GM21367 (cell line): Measurements from ENCODE around the gene GASK1A.
"Not testable (repeated sequence)": the region's sequence is repeated elsewhere in the genome, so short reads cannot be mapped to it uniquely, and the experiment has no call there.

Experiments
- ATAC-seq: cut with Tn5 transposase; IDR thresholded peaks from one replicate; pipeline ENCODE4 v1.9.1; 2021; ENCODE audit not compliant: unreplicated experiment

GASK1A gene

DNA sequence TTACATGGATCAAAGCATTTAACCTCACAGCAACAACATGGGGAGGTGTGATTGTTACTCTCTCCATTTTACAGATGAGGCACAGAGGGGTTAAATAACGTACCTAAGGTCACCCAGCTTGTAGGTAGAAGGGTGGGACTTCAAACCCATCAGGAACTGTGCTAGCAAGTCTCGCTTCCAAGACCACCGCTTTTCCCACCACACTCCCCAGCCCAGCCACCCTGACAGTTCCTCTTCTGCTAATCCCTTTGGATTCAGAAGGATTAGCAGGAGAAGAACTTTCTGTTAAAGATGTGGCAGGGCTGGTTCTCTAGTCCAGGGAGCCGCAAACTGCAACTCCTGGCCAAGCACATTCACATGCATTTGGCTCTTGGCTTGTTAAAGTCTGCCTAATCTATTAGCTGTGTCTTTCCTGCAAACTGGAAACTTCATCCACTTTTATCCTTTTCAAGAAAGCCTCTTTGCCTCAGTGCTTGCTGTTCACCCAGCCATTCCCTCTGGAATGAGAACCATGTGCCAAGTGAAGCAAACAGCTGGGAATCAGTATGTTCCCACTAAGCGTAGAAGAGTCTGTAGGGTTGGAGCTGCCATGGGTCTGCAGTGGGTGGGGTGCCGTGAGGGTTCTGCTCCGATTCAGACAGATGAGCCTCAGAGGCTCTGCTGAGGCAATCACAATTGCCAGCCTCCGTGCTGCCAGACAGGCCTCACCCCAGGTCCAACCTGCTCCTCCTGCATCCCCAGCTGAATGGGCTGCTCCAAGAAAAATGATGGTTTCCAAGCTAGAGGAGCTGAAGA is 82.2 kb downstream of the GASK1A start:
- ATAC-seq: no peak

DNA sequence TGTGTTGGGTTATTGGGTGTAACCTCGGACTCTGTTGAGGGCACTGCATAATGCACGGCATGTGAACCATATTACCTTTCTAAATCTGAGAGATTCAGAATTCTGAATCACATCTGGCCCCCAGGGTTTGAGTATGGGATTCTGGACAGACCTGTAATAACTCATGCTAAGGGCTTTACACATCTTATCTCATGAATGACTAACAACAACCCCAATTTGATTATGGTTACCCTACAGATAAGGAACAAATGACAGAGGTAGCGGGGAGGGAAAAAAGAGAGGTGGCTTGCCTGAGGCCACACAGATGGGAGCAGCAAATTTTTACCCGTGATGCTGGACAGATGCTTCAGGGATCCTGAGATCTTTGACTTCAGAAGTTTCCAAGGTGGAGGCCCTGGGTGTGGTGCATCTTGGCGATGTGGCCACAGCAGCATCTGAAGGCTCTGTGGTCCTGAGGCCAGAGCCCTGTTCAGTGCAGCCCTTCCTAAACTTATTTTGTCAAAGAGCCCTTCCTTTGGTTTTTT is 83.0 kb downstream of the GASK1A start:
- ATAC-seq: no peak

DNA sequence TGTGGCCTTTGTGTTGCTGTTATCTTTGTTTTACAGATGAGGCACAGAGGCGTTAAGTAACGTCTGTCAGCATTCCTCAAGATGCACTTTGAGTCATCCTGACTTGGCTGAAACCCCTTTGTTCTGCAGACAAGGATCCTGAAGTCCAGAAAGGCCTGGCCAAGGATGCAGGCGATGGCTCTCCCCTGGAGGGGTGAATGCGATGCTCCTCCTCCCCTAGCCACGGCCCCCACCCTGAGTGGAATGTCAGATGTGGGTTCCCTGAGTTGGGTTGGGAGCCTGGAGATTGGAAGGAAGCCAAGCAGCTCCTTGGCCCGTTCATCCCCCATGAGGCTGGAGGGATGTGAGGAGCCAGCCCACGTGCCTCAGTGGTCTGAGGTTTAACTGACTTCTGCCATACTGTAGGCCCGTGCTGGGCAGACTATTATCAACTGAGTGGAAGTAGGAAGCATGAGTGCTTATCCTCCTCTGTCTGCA is 83.5 kb downstream of the GASK1A start:
- ATAC-seq: no peak

DNA sequence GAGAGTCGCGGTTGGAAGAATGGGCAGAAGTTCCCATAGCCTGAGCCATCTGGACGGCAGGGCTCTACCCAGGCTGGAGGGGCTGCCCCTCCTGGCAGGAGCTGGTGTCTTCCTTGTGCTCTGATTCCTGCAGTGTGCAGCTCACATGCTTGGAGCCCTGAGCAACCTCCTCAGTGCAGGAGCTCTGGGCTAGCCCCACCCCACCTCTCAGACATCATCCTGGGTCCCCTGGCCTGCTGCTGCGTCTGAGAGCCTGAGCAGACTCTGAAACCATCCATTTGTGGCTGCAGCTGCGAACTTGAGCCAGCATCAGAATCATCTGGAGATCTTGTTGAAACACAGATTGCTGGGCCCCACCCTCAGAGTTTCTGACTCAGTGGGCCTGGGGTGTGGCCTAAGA is 84.0 kb downstream of the GASK1A start:
- ATAC-seq: no peak

DNA sequence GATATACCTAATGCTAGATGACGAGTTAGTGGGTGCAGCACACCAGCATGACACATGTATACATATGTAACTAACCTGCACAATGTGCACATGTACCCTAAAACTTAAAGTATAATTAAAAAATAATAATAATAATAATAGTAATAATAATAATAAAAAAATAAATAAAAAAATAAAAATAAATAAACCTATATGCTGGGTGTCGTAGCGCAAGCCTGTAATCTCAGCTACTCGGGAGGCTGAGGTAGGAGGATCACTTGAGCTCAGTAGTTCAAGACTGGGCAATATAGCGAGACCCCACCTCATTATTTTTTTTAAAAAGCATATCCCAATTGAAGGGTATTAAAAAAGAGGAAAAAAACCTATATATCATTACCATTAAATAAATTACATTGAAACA is 91.6 kb downstream of the GASK1A start:
- not testable (repeated sequence) for ATAC-seq

DNA sequence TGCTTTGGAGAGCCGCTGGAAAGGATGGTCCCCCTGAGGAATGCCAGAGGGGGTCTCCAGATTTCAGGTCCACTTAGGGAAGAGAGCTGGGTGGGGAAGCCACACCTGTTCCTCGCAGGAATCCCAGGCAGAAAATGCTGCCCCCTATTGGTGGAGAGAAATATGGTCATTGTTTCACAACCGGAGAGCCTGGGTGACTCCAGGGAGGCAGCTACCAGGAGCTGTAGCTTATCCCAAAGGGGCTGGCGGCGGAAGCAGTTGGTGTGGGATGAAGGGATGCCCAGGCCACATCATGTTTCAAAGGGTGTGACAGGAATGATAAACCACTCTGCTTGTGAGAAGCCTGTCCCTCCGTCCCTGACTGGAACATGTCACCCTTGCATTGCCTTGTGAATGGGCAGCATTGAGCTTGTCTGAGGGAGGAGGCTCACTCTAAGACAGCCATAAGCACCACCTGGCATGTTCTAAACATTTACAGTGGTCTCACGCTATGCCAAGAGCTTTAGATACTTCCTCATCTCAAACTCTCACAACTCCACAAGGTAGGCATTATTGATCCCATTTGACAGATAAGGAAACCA is 92.3 kb downstream of the GASK1A start:
- ATAC-seq: no peak

DNA sequence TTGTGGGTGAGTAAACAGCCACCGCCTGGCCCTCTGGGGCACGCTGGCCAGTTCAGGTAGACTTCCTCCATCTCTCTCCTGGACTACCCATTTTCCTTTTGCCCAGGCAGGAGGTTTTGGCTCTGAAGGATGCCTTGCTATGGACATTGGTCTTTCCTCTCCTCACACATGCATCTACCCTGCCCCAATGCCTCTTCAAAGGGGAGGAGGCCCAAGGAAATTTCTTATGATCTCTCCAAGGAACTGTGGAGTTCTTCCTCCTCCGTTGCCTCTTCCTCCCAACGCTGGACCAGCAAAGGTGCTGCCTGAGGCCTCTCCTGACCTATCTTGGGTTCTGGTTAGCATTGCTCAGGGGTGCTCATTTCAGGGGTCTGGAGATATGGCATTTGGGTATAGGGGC is 93.2 kb downstream of the GASK1A start:
- no peak for ATAC-seq

DNA sequence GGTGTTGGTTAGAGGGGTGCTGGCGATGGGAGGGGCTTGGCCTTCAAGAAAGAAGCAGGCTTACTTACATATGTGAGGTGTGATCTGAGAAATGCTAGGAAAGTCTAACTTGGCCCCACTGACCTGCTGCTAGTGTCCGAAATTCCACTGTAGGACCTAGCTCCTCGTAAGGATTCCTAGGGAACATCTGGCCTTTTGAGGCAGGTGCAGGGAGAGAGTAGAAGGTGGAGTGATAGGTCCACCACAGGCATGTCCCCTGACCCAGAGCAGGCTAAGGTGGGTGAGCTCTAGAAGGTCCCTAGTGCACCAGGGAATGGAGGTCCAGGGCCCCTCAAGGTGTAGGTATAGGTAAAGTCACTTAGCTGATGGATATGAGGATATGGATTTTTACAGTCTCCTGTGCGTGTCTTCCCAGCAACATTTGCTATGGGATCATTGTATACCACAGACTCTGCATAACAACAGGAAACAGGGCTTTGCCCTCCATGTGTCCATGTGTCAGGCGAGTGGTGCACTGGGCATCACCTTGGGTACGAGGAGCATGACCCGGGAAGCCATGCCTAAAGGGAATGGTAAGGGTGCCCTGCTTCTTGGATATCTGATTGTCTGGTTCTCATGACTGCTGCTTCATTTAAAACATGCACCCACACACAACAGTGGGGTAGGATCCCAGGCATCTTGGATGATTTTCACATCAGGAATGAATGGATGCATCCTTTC is 94.2 kb downstream of the GASK1A start:
- no peak for ATAC-seq

DNA sequence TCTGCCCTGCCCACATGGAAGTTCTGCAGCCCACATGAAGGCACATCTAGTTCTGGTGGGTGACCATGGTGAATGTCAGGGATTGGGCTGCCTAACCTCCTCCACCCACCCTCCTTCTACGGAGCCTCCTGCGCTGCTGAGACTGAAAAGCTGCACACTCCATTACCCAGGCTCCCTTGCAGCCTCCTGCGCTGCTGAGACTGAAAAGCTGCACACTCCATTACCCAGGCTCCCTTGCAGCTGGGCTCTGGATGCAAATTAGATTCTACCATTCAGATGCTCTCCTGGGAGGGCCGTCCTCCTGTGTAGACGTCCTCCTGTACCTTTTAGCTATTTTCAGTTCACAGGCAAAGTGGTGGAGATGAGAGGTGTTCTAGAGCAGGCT is 94.7 kb downstream of the GASK1A start:
- no peak for ATAC-seq

DNA sequence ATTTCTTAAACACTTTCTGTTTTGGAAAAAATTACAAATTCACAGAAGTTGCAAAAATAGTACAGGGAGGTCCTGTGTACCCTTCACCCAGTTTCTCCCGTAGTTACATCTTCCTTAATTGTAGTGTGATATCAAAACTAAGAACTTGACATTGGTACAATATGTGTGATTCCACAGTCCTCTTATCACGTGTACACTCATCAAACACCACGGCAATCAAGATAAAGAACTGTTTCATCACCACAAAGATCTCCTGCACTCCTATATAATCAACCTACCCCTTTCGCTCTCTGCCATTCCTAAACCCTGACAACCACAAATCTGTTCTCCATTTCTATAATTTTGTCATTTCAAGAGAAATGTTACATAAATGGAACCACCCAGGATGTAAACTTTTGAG is 95.4 kb downstream of the GASK1A start:
- ATAC-seq: no peak

DNA sequence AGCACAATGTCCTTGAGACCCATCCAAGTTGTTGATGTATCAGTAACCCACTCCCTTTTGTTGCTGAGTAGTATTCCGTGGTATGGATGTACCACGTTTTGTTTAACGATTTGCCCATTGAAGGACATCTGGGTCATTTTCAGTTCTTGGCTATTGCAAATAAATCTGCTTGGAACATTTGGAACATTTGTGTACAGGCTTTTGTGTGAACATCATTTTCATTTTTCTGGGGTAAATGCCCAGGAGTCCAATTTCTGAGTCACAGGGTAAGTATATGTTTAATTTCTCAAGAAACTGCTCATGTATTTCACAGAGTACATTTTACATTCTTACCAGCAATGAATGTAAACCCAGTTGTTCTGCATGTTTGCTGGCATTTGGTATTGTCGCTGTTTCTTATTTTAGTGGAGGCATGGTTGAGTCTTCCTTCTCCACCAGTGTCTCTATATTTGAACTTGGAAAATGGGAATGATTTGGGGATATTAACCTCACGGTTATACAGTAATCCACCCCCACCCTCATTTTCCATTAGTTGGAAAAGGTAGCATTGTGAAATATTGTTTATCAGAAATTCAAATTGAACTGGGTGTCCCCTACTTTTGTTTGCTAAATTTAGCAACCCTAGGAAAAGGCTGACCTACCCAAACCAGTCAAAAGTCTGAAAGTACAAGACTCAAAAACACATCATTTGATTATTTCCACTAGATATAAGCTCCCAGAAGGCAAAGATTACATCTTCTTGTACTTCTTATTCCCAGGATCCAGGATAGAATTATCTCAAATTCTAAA is 96.0 kb downstream of the GASK1A start:
- no peak for ATAC-seq

DNA sequence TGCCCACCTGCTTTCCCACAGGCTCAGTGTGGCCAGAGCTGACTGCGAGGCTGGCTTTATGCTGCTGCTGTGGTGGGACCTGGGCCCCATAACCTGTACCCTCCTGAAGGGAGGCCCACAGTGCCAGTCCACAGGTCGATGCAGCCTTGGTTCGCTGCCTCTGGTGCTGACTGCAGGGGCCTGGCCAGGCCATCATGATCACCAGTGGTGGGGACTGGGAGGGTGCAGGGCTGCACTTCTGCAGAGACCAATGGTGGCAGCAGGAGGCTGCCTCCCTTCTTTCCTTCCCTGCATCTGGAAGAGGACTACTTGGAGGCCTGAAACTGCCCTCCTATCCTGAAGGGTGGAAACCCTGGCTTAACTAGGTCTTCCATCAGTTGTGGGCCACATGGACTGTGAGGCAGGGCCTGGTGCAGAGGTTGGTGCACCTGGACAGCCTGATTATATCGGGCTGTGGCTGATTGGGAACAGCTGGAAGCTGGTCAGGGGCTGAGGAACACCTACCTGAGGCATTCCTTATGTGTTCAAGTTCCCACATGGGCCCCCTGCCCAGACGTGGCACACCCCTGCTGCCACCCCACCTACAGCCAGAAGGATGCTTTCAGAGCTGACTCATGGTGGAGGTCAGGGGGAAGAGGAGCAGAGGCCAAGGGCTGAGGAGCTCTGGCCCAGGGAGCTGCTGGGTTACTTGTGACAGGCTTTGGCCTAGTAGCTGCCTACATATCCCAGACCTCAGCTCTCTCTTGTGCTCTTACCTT is 97.0 kb downstream of the GASK1A start:
- ATAC-seq: no peak

DNA sequence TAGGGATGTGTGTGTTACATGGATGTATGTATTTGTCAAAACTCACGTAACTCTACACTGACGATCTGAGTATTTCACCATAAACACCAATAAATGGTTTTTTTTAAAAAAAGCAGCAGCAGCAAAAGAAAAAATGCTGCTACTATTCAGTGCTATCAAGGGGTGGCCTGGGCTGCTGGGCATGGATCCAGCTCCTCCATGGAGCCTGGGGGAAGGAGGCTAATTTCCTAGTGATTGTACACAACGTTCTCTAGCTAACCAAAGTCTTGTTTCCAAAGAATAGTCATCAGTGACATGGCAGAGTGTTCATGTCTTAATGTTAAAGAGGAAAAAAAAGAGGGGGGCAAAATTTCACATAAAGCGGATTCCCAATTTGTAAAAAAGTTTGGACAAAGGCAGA is 97.7 kb downstream of the GASK1A start:
- no peak for ATAC-seq

DNA sequence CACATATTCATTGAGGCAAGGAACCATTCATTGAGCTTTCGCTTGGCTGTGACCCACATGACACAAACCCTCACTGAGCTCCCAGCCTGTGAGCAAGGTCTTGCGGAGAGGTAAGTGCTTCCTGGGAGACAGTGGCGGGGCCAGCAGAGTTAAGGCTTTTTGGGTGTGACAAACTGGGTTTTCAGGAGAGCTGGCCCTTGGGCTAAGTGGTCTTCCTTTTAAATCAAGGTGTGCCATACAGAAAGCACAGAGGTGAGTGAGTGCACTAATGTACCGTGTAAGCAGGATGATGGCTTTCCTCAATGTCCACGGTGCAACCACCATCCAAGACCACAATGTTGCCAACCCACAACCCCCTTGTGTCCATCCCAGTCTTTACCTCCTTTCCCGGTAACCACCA is 98.2 kb downstream of the GASK1A start:
- ATAC-seq: no peak

DNA sequence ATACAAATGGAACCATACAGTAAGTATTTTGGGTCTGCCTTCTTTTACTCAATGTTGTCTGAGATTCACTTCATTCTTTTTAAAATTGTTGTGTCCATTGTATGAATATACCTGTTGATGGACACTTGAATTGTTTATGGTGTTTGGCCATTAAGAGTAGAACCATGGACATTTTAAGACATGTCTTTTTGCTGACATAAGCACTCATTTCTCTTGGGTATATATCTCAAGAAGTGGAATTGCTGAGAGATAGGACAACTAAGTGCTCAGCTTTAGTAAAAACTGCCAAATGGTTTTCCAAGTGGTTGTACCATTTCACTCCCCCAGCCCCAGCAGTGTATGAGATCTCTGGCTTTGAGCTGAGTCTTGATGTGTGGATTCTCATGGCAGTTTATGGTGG is 98.6 kb downstream of the GASK1A start:
- ATAC-seq: no peak

DNA sequence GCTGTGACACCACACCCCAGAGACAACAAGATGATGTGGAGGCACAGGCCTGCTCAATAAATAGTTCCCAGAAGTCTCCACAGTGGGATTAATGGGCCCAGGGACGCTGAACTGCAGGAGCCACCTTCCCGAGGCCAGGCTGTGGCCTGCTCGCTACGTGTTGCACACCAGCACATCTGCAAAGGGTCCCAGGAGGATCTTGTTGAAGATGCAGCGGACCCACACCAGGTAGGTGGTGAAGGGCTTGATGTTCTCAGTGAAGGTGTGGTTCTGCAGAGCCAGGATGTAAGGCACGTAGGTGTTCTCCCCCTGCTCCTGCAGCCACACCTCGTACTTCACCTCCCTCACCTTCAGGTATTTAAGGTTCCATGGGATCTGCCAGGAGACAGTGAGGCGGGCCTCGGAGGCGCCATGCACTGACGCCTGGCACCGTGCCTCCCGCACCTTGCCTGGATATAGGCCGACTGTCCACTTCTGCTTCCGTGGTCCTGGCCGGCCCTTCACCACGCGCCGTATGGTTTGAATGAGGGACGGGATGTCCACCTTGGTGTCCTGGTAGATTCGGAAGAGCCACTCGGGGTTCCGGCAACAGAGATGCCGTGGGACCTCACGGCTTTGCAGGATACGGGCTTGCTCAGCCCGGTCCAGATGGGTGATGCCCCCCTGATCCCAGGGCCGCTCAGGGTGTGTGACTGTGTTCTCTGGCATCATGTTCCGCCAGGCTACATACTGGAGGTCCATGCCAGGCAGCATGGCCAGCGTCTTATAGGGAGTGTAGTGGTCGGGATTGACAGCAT is 100.6 kb downstream of the GASK1A start:
- no peak for ATAC-seq

DNA sequence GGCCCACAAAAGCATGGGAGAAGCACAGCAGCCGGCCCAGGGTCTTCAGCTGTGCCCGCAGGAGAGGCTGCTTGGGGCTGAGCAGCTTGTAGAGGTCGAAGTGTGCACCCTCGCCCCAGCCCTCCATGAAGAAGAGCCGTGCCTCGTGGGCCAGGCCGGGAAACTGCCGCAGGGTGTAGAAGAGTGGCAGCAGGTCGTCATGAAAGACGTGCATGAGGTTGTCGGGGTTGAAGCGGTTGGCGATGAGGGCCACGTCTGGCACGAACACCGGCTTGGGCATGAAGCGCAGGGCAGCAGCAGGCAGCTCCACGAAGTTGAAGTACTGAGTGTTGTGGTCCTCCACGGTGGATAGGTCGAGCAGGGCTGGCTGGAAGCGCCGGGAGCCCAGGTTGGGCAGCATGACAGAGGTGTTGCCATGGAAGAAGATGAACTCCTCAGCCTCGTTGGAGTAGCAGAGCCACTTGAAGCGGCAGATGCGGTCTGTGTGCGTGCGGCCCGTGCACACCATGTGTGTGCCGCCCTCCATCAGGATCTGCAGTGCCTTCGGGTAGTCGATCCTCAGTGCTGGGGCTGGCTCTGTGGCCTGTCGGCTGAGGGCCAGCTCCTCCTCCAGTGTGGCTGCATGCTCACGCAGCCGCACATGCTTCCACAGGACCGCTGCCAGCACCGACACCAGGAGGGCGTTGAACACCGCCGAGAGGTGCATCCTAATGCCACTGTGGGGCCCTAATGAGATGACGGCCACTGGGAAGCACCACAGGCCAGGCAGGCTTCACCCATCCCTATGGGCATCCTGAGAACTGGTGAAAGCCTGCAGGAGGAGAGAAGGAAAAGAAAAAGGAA is 101.8 kb downstream of the GASK1A start:
- no peak for ATAC-seq

DNA sequence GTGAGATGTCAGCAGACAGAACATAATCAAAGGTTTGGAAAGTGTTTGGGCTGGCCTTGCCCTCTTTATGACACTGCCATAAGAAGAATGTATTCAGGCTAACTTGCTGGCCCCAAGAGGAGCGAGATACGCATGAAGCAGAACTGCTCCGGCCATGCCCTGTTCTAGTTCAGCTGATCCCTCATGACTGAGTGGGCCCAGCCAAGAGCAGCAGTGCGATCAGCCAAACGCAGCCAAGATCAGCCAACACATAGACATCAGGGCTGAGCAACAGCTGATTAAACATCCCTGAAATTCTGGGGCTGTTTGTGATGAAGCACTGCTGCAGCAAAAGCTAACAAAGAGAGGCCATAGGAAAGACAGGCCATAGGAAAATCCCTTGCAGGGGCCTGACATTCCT is 102.7 kb downstream of the GASK1A start:
- no peak for ATAC-seq

DNA sequence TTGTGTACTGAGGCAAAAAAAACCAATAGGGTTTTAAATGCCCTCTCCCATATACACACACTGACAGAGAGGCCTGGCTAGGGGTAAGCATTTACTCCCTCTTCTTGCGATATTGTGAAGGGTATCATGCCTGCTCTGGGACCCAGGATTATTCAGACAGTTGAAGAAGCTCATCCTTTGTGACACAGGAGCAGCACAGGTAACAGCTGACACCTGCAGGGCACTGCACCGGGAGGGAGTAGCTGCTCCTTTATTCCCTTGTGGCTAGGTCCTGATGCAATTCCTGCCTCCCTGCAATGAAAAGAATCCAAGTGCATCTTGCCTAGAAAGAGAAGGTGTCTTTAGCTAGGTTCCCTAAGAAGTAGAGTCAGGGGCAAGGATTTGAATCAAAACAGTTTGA is 103.3 kb downstream of the GASK1A start:
- ATAC-seq: no peak
